GM12891 (cell line): ENCODE measurements around the gene ISL2.

Experiments
- POLR2A ChIP-seq: IDR thresholded peaks from 2 replicates; pipeline ENCODE4 v1.6.1; 2011; ENCODE audit warnings: low read depth, low read length, control low read depth
- POLR2AphosphoS5 ChIP-seq: IDR thresholded peaks from 2 replicates; pipeline ENCODE4 v1.6.1; 2011; ENCODE audit warnings: low read depth, low read length, control low read depth

DNA sequence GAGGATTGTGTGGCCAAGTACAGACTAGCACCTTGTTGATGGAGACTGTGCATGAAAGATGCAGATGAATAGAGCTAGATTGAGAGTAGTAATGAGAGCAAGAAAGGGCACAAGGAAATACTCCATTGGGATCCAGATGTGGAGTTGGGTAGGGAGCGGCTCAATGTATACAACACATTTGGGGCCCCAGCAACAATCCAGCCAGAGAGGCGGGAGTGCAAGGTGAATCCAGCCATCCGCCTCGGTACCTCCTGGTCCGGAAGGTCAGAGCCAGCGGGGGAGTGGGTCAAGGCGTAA, 9.0 kb downstream of the ISL2 start:
- TF ChIP-seq POLR2A (no peak), POLR2AphosphoS5 (no peak)
